Mucosa of descending colon (tissue), 3 donors: ENCODE measurements around the gene PXDN. TPM values are rescaled to one million over a fixed set of nuclear protein-coding genes. Genes with fewer than 3 reads are reported as not detected.

Experiments used
- ATAC-seq: fragments of 200-7000 bp; cut with Tn5 transposase; one replicate; pipeline ENCODE4 v1.9.1; 2020; ENCODE audit warnings: mild to moderate bottlenecking, moderate library complexity
- DNase-seq, 3 donors: peaks; one replicate each; pipeline ENCODE4 v3.0.0-alpha.2; 2020
- H3K36me3 ChIP-seq: fragments of 200-600 bp; one replicate; pipeline ENCODE4 v1.8.0; 2021; ENCODE audit warnings: low read depth, mild to moderate bottlenecking
- H3K4me1 ChIP-seq: fragments of 200-600 bp; one replicate; pipeline ENCODE4 v1.8.0; 2021; ENCODE audit warnings: low read depth, mild to moderate bottlenecking
- H3K4me3 ChIP-seq: fragments of 200-600 bp; one replicate; pipeline ENCODE4 v1.8.0; 2021; ENCODE audit warnings: mild to moderate bottlenecking
- H3K9me3 ChIP-seq: fragments of 200-600 bp; one replicate; pipeline ENCODE4 v1.8.0; 2021; ENCODE audit warnings: mild to moderate bottlenecking
- CTCF ChIP-seq: fragments of 200-600 bp; IDR thresholded peaks from one replicate; pipeline ENCODE4 v1.8.0; 2022; ENCODE audit warnings: antibody characterized with exemption, mild to moderate bottlenecking
- intact Hi-C, 2 donors: fragments of 100-400 bp; cut with DNase I in 1 of 2; cut with micrococcal nuclease in 1 of 2; formaldehyde crosslinking; loops; one replicate each; pipeline versions ENCODE4 v1.11.0 to v1.11.1; 2022; cut with DNase I, micrococcal nuclease
- total RNA-seq, 3 donors: library from RNA; stranded (reverse); fragmentation: NEBNext Ultra II Directional in 2 of 3; extraction: Animal tissue kit (Norgen Biotek cat#: 25700) in 2 of 3; gene quantifications; one replicate each; pipeline versions ENCODE4 v1.2.1 to v1.2.4, GENCODE V29; 2021 to 2023
- donor health status: DM: no; HTN: no; CAD: no; lungs with moderate emphysema.
- donor health status: DM: no; HTN: no; CAD: no.
- donor health status: DM: no; HTN: yes; CAD: no.

PXDN gene
- total RNA-seq, 3 donors from 2014 or later = 9.3 to 52.4 (median 11.9) TPM

DNA sequence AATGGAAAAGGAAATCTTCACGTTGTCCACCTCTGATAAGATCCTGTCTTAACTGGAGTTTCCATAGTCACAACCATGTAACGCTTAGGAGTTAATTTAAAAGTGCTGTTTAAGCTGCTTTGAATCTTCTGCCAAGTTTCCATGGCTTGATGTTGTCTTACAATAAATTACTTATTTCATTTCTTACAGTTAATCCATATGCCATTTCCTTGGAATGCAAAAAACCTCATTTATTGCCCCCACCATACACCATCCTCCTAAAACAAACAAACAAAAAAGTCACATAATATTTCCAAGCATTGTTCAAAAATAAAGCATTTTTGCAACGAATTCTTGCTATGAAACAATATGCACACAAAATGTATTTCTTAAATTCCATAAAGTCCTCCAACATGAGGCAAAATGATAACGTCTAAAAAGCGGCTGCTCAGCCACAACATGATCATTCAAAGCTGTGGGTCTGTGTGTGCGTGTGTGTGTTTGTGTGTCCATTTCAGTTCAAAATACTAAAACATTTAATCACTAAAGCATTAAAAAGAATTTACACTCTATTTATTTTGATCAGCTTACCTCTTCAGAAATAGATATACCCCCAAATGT is 46.8 kb upstream of the PXDN start:
- no peak for ATAC-seq
- H3K4me1 ChIP-seq = no peaks in the 10 kb centered on the region
- no peaks in the 10 kb centered on the region for H3K9me3 ChIP-seq
- intact Hi-C loops = no loop called here
- no peaks in the 10 kb centered on the region for H3K36me3 ChIP-seq
- no peak for DNase-seq
- no peak overlapping the region for H3K4me3 ChIP-seq
- no peak for TF ChIP-seq CTCF

DNA sequence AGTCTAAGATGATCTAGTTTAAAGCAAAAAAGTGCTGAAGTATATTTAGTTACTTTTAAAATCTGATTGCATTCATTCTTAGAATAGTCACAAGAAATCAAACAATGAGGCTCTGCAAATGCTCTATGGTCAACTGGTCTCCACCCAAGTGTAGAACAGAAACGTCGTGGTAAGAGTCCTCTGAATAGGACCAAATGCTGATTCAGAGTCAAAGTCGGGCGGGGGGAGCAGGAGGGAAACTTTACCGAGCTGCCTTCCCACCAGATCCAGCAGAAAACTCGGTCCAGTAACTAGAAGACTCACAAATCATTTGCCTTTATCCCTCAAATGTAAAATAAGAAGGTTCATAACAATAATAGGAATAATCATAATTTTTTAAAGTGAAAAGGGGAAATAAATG is 46.2 kb upstream of the PXDN start:
- intact Hi-C loops = no loop called here
- Histone ChIP-seq H3K9me3 (no peaks in the 10 kb centered on the region), H3K36me3 (no peaks in the 10 kb centered on the region), H3K4me1 (no peaks in the 10 kb centered on the region), H3K4me3 (no peak overlapping the region)
- DNase-seq (no peak), ATAC-seq (no peak)
- TF ChIP-seq CTCF = no peak

DNA sequence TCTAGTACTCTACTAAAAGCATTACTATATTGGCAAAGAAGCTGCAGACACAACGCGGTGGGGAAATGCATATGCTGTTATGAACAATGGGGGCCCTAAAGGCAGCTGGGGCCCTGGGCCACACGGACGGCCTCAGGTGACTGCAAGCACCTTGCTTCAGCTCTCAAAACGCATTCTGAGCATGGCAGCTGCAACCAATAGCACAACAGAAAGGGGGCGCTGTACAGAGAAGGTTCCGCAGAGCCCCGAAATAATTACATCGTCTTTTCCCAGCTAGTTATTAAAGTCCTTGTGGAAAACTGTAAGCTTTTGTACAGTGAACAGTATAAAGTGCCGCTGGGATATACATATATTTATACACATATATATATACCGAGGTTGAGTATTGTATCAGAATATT is 45.3 kb upstream of the PXDN start:
- DNase-seq = no peak
- H3K36me3 ChIP-seq = no peaks in the 10 kb centered on the region
- H3K4me3 ChIP-seq = no peak overlapping the region
- H3K4me1 ChIP-seq = no peaks in the 10 kb centered on the region
- H3K9me3 ChIP-seq = no peaks in the 10 kb centered on the region
- TF ChIP-seq CTCF = no peak
- intact Hi-C loops = no loop called here
- ATAC-seq = no peak

DNA sequence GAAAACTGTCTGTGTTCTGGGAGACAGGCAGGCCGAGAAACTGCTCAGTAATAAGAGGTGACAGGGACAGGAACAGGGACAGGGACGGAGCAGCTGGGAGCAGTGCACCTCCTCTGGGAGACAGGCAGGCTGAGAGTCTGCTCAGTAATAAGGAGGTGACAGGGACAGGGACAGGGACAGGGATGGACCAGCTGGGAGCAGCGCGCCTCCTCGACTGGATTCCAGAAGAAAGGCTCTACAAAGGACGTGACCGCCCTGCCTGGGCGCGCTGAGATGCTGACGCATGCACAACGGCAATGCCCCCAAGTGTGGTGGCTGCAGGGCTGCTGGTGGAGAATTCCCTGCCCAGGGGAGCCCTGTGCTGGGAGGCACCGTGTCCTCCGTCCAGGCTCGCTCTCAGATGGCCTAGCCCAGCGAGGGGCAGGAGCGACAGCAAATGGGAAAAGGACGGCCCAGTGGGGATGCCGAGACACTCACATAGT is 44.2 kb upstream of the PXDN start:
- H3K4me3 ChIP-seq = no peak overlapping the region
- no peak for ATAC-seq
- no peaks in the 10 kb centered on the region for H3K36me3 ChIP-seq
- no peak for DNase-seq
- no peak for TF ChIP-seq CTCF
- intact Hi-C loops = no loop called here
- no peaks in the 10 kb centered on the region for H3K9me3 ChIP-seq
- no peaks in the 10 kb centered on the region for H3K4me1 ChIP-seq

DNA sequence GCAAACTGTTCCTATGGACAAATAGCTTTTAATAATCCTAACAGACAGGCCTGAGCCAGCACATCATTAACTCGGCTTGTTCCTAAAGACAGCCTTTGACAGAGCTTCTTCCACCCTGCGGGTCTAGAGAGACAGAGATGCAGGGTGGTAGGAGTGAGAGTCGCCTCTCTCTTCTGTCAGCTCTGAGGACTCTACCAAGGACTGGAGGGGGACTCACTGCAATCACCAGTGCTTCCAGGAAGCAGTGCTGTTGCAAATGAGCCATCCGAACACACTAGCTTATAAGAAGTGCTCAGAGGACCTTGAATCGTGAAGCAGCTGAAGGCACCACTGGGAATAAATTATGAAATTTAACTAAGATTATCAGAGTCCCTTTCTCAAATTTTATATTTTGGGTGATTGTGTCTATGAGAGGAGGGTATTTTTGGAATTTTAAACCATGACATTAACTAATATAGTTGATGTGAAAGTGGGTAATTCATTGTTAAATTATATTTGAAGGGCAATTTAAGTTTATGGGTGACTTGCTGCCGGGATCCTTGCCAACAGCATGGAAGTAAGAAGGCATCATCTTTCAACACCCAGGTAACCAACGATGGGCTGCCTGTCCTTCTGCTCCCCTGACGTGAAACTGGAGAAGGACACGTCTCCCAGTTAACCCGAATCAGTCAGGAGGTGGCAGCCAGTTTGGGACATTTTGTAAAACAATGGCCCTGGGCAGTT is 43.6 kb upstream of the PXDN start:
- no peaks in the 10 kb centered on the region for H3K4me1 ChIP-seq
- H3K4me3 ChIP-seq = no peak overlapping the region
- no peak for DNase-seq
- no peak for TF ChIP-seq CTCF
- ATAC-seq = no peak
- no peaks in the 10 kb centered on the region for H3K9me3 ChIP-seq
- intact Hi-C loops = no loop called here
- no peaks in the 10 kb centered on the region for H3K36me3 ChIP-seq
